ENCODE measurements around the gene SMIM22. TPM values are rescaled to one million over a fixed set of nuclear protein-coding genes. Genes with fewer than 3 reads are reported as not detected.

SMIM22 gene
- total and polyA plus RNA-seq, 2 of the 8 experiments (the other 6 are each of a cell fraction or from before 2014, with no cell fraction given) = not detected

- TF ChIP-seq TCF12 (IDR thresholded peaks at IDR 0.05; ENCODE audit: low read depth, low read length) = no peak
Measured at GRCh38 chr16:4799171-4799855, 4.1 kb downstream of the SMIM22 start (continued).

Measured in H1 (cell line).